Endodermal cell (in vitro differentiated cells): Measurements from ENCODE around the gene BMPR1B. TPM values are rescaled to one million over a fixed set of nuclear protein-coding genes. Genes with fewer than 3 reads are reported as not detected.

ENCODE experiments used
- DNase-seq: peaks from one replicate; pipeline ENCODE4 v3.0.0-alpha.2; 2017
- H3K27ac ChIP-seq: 2 replicates; pipeline ENCODE4 v1.5.1; 2013; ENCODE audit warnings: mild to moderate bottlenecking, low read depth, low read length, moderate library complexity
- H3K27me3 ChIP-seq: 2 replicates; pipeline ENCODE4 v1.6.1; 2013; ENCODE audit warnings: mild to moderate bottlenecking, low read length, moderate library complexity; ENCODE audit not compliant: insufficient read depth, control insufficient read depth, poor library complexity, severe bottlenecking
- H3K36me3 ChIP-seq: 2 replicates; pipeline ENCODE4 v1.7.0; 2013; ENCODE audit warnings: mild to moderate bottlenecking, low read length, moderate library complexity; ENCODE audit not compliant: control insufficient read depth, insufficient read depth
- H3K4me1 ChIP-seq: one replicate; pipeline ENCODE4 v1.7.0; 2013; ENCODE audit warnings: low read length; ENCODE audit not compliant: control insufficient read depth, insufficient read depth
- H3K4me3 ChIP-seq: 2 replicates; pipeline ENCODE4 v1.5.1; 2013; ENCODE audit warnings: mild to moderate bottlenecking, low read length, moderate library complexity
- H3K9ac ChIP-seq: 2 replicates; pipeline ENCODE4 v1.6.1; 2013; ENCODE audit warnings: mild to moderate bottlenecking, low read length, moderate library complexity; ENCODE audit not compliant: poor library complexity, severe bottlenecking; ENCODE audit errors: extremely low read depth
- H3K9me3 ChIP-seq: 2 replicates; pipeline ENCODE4 v1.6.1; 2013; ENCODE audit warnings: mild to moderate bottlenecking, low read length, moderate library complexity; ENCODE audit not compliant: control insufficient read depth
- H3K27ac Mint-ChIP-seq: 2 replicates; pipeline ENCODE4 v1.8.0; 2020; ENCODE audit warnings: mixed read lengths
- H3K27me3 Mint-ChIP-seq: 2 replicates; pipeline ENCODE4 v1.8.0; 2021; ENCODE audit warnings: mild to moderate bottlenecking, mixed read lengths; ENCODE audit not compliant: insufficient read depth
- H3K36me3 Mint-ChIP-seq: 2 replicates; pipeline ENCODE4 v1.8.0; 2020; ENCODE audit warnings: low read depth, mixed read lengths
- H3K4me1 Mint-ChIP-seq: 2 replicates; pipeline ENCODE4 v1.8.0; 2020; ENCODE audit warnings: mixed read lengths
- H3K4me3 Mint-ChIP-seq: 2 replicates; pipeline ENCODE4 v1.8.0; 2020; ENCODE audit warnings: mild to moderate bottlenecking, moderate library complexity, mixed read lengths
- H3K9me3 Mint-ChIP-seq: 2 replicates; pipeline ENCODE4 v1.8.0; 2020; ENCODE audit warnings: mild to moderate bottlenecking, mixed read lengths
- WGBS, 2 experiments: methylation state at CpG; one replicate each; pipeline versions ENCODE4 v1.1.5 to v1.1.7; 2013; ENCODE audit warnings: missing lambda C conversion rate in 2 of 2, mixed read lengths in 1 of 2; ENCODE audit not compliant: insufficient coverage in 1 of 2, insufficient read length in 1 of 2; 5-methylcytosine and 5-hydroxymethylcytosine counted together
- total RNA-seq, 2 donors: library from RNA; stranded (reverse); fragmentation: NEBNext Ultra II Directional in 1 of 2; extraction: Animal tissue kit (Norgen Biotek cat#: 25700) in 1 of 2; gene quantifications; 2 replicates in 1 of 2; 3 replicates in 1 of 2; pipeline ENCODE4 v1.2.1, GENCODE V29; 2021
- TF ChIP-seq, protein P1 (sequence below): fragments of 200-600 bp; sonication (generic); conservative IDR thresholded peaks from 2 replicates; pipeline ENCODE4 v1.5.0; 2021; ENCODE audit warnings: antibody characterized with exemption, mild to moderate bottlenecking

Gene BMPR1B
- total RNA-seq, 2 donors from 2014 or later: 2.8 to 3.6 TPM

DNA sequence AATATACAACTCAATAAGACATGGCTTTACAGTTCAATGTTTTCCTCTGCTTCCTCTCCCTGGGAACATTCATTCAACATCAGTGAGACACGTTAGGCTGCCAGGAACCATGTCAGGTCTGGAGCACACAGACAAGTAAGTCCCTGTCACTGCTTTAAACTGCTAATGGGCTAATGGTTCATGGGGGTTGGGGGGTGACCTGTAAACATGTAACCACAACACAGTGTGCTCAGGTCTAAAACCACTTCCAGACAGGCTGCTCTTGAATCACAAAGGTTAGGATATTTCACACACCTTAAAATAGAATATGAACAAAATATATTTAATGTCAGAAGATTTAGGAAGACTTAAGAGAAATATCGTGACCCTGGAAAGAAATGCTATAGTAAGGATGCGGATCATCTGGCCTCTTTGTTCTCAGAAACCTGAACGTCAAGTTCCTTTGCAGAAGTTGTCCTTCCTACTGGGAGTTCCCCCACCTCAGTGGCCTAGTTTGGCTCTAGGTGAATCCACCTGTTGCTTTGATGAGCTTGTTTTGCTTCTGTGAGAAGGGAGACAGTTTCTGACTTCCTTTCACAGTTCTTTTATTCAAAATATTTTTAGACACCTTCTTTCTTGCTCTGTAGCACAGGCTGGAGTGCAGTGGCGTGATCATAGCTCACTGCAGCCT lies 431.1 kb downstream of the BMPR1B start:
- Mint-ChIP-seq H3K4me3 (no peak overlapping the region), H3K27me3 (peaks cover 4% of the 10 kb centered on the region), H3K36me3 (no peaks in the 10 kb centered on the region), H3K9me3 (no peaks in the 10 kb centered on the region), H3K27ac (no peak overlapping the region), H3K4me1 (peaks cover 5% of the 10 kb centered on the region)
- TF ChIP-seq, protein P1, sequence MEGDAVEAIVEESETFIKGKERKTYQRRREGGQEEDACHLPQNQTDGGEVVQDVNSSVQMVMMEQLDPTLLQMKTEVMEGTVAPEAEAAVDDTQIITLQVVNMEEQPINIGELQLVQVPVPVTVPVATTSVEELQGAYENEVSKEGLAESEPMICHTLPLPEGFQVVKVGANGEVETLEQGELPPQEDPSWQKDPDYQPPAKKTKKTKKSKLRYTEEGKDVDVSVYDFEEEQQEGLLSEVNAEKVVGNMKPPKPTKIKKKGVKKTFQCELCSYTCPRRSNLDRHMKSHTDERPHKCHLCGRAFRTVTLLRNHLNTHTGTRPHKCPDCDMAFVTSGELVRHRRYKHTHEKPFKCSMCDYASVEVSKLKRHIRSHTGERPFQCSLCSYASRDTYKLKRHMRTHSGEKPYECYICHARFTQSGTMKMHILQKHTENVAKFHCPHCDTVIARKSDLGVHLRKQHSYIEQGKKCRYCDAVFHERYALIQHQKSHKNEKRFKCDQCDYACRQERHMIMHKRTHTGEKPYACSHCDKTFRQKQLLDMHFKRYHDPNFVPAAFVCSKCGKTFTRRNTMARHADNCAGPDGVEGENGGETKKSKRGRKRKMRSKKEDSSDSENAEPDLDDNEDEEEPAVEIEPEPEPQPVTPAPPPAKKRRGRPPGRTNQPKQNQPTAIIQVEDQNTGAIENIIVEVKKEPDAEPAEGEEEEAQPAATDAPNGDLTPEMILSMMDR: no peak
- Histone ChIP-seq H3K4me3 (no peak overlapping the region), H3K9me3 (no peaks in the 10 kb centered on the region), H3K27me3 (no peaks in the 10 kb centered on the region), H3K9ac (no peak overlapping the region), H3K4me1 (no peaks in the 10 kb centered on the region), H3K36me3 (no peaks in the 10 kb centered on the region), H3K27ac (no peak overlapping the region)
- 92 to 93% methylated on average over 3 to 5 of the region's 5 CpGs for WGBS, 2 experiments
- DNase-seq: peak; percentile 24

DNA sequence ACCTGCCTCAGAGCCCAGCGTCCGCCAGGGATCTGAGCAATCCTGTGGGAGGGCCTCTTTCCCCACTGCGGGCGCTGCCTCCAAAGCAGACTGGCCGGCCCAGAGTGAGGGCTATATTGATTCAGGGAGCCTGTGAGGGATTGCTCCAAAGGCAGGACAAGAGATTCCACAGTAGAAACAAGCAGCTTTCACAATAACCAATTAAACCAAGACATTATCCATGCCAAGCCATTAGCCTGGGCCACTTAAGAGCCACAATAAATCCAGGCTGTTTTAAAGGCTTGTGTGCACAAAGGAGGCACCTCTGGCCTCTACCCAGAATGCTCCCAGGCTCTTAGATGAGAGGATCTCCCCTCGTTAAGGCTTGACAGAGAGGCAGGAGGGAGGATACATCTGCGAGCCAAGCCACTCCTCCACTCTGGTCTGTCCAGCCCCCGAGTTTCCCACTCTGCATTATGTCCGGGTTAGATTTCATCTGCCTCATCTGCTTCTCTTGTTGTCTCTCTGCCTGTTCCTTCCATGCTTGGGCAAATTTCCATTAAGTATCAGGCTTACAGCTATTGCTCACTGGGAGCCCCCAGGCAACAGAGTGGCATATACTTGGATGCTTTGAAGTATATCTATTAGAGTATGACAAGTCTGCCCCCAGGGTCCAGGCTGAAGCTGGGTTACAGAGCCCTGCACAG lies 433.1 kb downstream of the BMPR1B start:
- Histone ChIP-seq H3K36me3 (no peaks in the 10 kb centered on the region), H3K9ac (no peak overlapping the region), H3K27me3 (no peaks in the 10 kb centered on the region), H3K4me3 (no peak overlapping the region), H3K9me3 (no peaks in the 10 kb centered on the region), H3K4me1 (no peaks in the 10 kb centered on the region), H3K27ac (peak overlapping the region; percentile 75)
- Mint-ChIP-seq H3K27ac (no peak overlapping the region), H3K27me3 (peaks cover 4% of the 10 kb centered on the region), H3K4me1 (peaks cover 5% of the 10 kb centered on the region), H3K9me3 (no peaks in the 10 kb centered on the region), H3K4me3 (no peak overlapping the region), H3K36me3 (no peaks in the 10 kb centered on the region)
- TF ChIP-seq, protein P1: no peak
- WGBS, 2 experiments: 71 to 83% methylated on average over 6 to 9 of the region's 9 CpGs
- peak; percentile 49 for DNase-seq

DNA sequence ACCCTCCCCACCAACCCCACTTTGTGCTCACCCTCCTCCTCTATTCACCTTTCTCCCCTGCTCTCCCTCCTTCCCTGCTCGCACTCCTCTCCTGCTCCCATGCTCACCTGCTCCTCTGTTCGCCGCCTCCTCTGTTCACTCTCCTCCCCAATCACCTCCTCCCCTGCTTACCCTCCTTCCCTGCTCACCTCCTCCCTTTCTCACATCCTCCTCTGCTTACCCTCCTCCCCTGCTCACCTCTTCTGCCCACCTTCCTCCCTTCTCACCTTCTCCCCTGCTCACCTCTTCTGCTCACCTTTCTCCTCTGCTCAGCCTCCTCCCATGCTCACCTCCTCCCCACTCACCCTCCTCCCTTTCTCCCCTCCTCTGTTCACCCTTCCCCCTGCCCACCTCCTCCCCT lies 433.8 kb downstream of the BMPR1B start:
- H3K9ac ChIP-seq: no peak overlapping the region
- TF ChIP-seq, protein P1: no peak
- DNase-seq: peak; percentile 34
- H3K9me3 Mint-ChIP-seq: no peaks in the 10 kb centered on the region
- no peak overlapping the region for H3K4me3 ChIP-seq
- no peaks in the 10 kb centered on the region for H3K27me3 ChIP-seq
- no peak overlapping the region for H3K27ac Mint-ChIP-seq
- no peaks in the 10 kb centered on the region for H3K36me3 ChIP-seq
- no peaks in the 10 kb centered on the region for H3K9me3 ChIP-seq
- H3K27me3 Mint-ChIP-seq: peaks cover 4% of the 10 kb centered on the region
- H3K36me3 Mint-ChIP-seq: no peaks in the 10 kb centered on the region
- no peaks in the 10 kb centered on the region for H3K4me1 ChIP-seq
- WGBS, 2 experiments: 90 to 93% methylated on average over 3 of the region's 3 CpGs
- peak overlapping the region; percentile 75 for H3K27ac ChIP-seq
- H3K4me3 Mint-ChIP-seq: no peak overlapping the region
- H3K4me1 Mint-ChIP-seq: peaks cover 5% of the 10 kb centered on the region
